H1 (cell line): ENCODE measurements around the gene RABEP1.

Source experiments
- CTCF ChIP-seq, 3 experiments: IDR thresholded peaks; 1 replicate in 2 of 3; 2 replicates in 1 of 3; pipeline versions ENCODE4 v1.5.1 to v1.6.1; 2011; ENCODE audit warnings: low read length in 3 of 3, mild to moderate bottlenecking in 3 of 3, inconsistent platforms in 2 of 3, low read depth in 1 of 3, moderate library complexity in 1 of 3; ENCODE audit not compliant: insufficient read depth in 1 of 3; ENCODE audit errors: control extremely low read depth in 1 of 3
- POLR2AphosphoS5 ChIP-seq: IDR thresholded peaks from 2 replicates; pipeline ENCODE4 v1.6.1; 2011; ENCODE audit warnings: low read depth, low read length
- SUZ12 ChIP-seq: fragments of 200-600 bp; sonication (generic); IDR thresholded peaks from 2 replicates; pipeline ENCODE4 v1.6.1; 2012; ENCODE audit warnings: mild to moderate bottlenecking, inconsistent platforms, low read length, moderate library complexity, mixed read lengths
- TCF12 ChIP-seq: IDR thresholded peaks from 2 replicates; pipeline ENCODE4 v1.6.1; 2011; ENCODE audit warnings: low read depth, mild to moderate bottlenecking, low read length

- TF ChIP-seq TCF12, result no peak
- TF ChIP-seq CTCF (IDR thresholded peaks at IDR 0.05; ENCODE audit: control extremely low read depth in 1 of 3, insufficient read depth in 1 of 3, low read depth in 1 of 3, low read length in 3 of 3), result no peak
- TF ChIP-seq SUZ12, result no peak
- TF ChIP-seq POLR2AphosphoS5, result no peak
Observed at GRCh38 chr17:5272322-5272721, 9.8 kb upstream of the RABEP1 start.
